GM21786 (cell line): ENCODE measurements around the gene GEN1.
A peak's percentile ranks its signal among the peaks of the same experiment; 100 is the strongest.
"Not testable (repeated sequence)": the region's sequence is repeated elsewhere in the genome, so short reads cannot be mapped to it uniquely, and the experiment has no call there.

Experiments
- ATAC-seq: cut with Tn5 transposase; IDR thresholded peaks from one replicate; pipeline ENCODE4 v1.9.1; 2021; ENCODE audit not compliant: unreplicated experiment

The GEN1 gene

GRCh38 chr2:17821535-17822444 lies 67.9 kb downstream of the GEN1 start:
- ATAC-seq = peak; percentile 34

- peak; percentile 70 for ATAC-seq
These were observed 68.6 kb downstream of the GEN1 start for GRCh38 chr2:17822445-17823117.

GRCh38 chr2:17823646-17824045 lies 69.7 kb downstream of the GEN1 start:
- not testable (repeated sequence) for ATAC-seq

- no peak for ATAC-seq
These were observed 73.4 kb downstream of the GEN1 start for GRCh38 chr2:17827316-17827715.

- ATAC-seq = no peak
These were observed 73.8 kb downstream of the GEN1 start for GRCh38 chr2:17827785-17828184.

GRCh38 chr2:17830053-17831034 lies 76.4 kb downstream of the GEN1 start:
- peak; percentile 93 for ATAC-seq

GRCh38 chr2:17835516-17835915 lies 81.6 kb downstream of the GEN1 start:
- ATAC-seq = no peak
